ENCODE data around the gene DMWD. TPM values are rescaled to one million over a fixed set of nuclear protein-coding genes. Genes with fewer than 3 reads are reported as not detected.

The DMWD gene
- total RNA-seq, 4 donors from 2014 or later: 20.0 to 31.0 (median 28.0) TPM

GRCh38 chr19:45768655-45768983 lies 24.0 kb downstream of the DMWD start:
- TF ChIP-seq CTCF (IDR thresholded peaks at IDR 0.05): no peak
- no peak for TF ChIP-seq POLR2A (IDR thresholded peaks at IDR 0.05)
- peak in 1 of 2 donors; percentile 52 for DNase-seq (ENCODE audit: low spot score in 2 of 2)
- intact Hi-C loops (cut with DNase I; ENCODE audit: low total_unique reads): no loop called here
- 1% methylated on average over 18 to 31 of the region's 33 CpGs for WGBS, 2 donors
- peak overlapping the region; percentile 57 for H3K4me3 ChIP-seq (ENCODE audit: low read depth, poor library complexity, severe bottlenecking)

- intact Hi-C loops (cut with DNase I; ENCODE audit: low total_unique reads): no loop called here
- H3K4me3 ChIP-seq (ENCODE audit: low read depth, poor library complexity, severe bottlenecking): peak overlapping the region; percentile 57
- no peak for TF ChIP-seq POLR2A (IDR thresholded peaks at IDR 0.05)
- no peak for TF ChIP-seq CTCF (IDR thresholded peaks at IDR 0.05)
- peak; percentile 45 to 93 for DNase-seq (ENCODE audit: low spot score in 2 of 2)
- WGBS, 2 donors: 0 to 1% methylated on average over 19 to 60 of the region's 102 CpGs
Observed at GRCh38 chr19:45767881-45768654, 24.6 kb downstream of the DMWD start.

- TF ChIP-seq CTCF (IDR thresholded peaks at IDR 0.05): no peak
- WGBS, 2 donors: 4 to 13% methylated on average over 31 of the region's 31 CpGs
- intact Hi-C loops (cut with DNase I; ENCODE audit: low total_unique reads): no loop called here
- DNase-seq (ENCODE audit: low spot score in 2 of 2): peak; percentile 67 to 95
- H3K4me3 ChIP-seq (ENCODE audit: low read depth, poor library complexity, severe bottlenecking): peak overlapping the region; percentile 57
Observed at GRCh38 chr19:45767410-45767880, 25.2 kb downstream of the DMWD start.

- intact Hi-C loops (cut with DNase I; ENCODE audit: low total_unique reads): no loop called here
- DNase-seq (ENCODE audit: low spot score in 2 of 2): peak in 1 of 2 donors; percentile 25
- peak overlapping the region; percentile 17 for H3K4me3 ChIP-seq (ENCODE audit: low read depth, poor library complexity, severe bottlenecking)
- TF ChIP-seq CTCF (IDR thresholded peaks at IDR 0.05) (no peak), POLR2A (IDR thresholded peaks at IDR 0.05) (no peak)
- 32 to 36% methylated on average over 9 to 17 of the region's 24 CpGs for whole genome bisulfite sequencing, 2 donors
Observed at GRCh38 chr19:45766869-45767346, 25.7 kb downstream of the DMWD start.

- WGBS, 2 donors: 62 to 66% methylated on average over 4 to 10 of the region's 17 CpGs
- H3K4me3 ChIP-seq (ENCODE audit: low read depth, poor library complexity, severe bottlenecking): no peak overlapping the region
- TF ChIP-seq POLR2A (IDR thresholded peaks at IDR 0.05) (no peak), CTCF (IDR thresholded peaks at IDR 0.05) (no peak)
- intact Hi-C loops (cut with DNase I; ENCODE audit: low total_unique reads): no loop called here
- no peak for DNase-seq (ENCODE audit: low spot score in 2 of 2)
Observed at GRCh38 chr19:45766296-45766868, 26.3 kb downstream of the DMWD start.
